BE2C (cell line): Measurements from ENCODE around the gene ZCCHC14.

Experiments used
- DNase-seq: peaks from one replicate; pipeline ENCODE4 v3.0.0-alpha.2; 2020
- H3K27me3 ChIP-seq: fragments of 250-450 bp; sonication (Bioruptor Pico); 2 replicates; pipeline ENCODE4 v1.5.1; 2020; ENCODE audit warnings: mild to moderate bottlenecking
- H3K36me3 ChIP-seq: fragments of 250-450 bp; sonication (Bioruptor Pico); 2 replicates; pipeline ENCODE4 v1.5.1; 2020; ENCODE audit warnings: mild to moderate bottlenecking
- H3K4me1 ChIP-seq: fragments of 250-450 bp; sonication (Bioruptor Pico); 2 replicates; pipeline ENCODE4 v1.5.1; 2020
- H3K4me3 ChIP-seq: 2 replicates; pipeline ENCODE4 v1.5.1; 2011; ENCODE audit warnings: low read depth, low read length
- H3K9me3 ChIP-seq: fragments of 250-450 bp; sonication (Bioruptor Pico); 2 replicates; pipeline ENCODE4 v1.5.1; 2020
- CTCF ChIP-seq: IDR thresholded peaks from 2 replicates; pipeline ENCODE4 v1.5.1; 2012; ENCODE audit warnings: mild to moderate bottlenecking, low read depth, low read length

ZCCHC14 gene

GRCh38 chr16:87474017-87474416, 18.8 kb downstream of the ZCCHC14 start:
- peaks cover 62% of the 10 kb centered on the region for H3K4me1 ChIP-seq
- H3K27me3 ChIP-seq, result no peaks in the 10 kb centered on the region
- no peak overlapping the region for H3K4me3 ChIP-seq
- DNase-seq, result no peak
- TF ChIP-seq CTCF, result no peak
- no peaks in the 10 kb centered on the region; the same call in 1 of the 2 replicates for H3K36me3 ChIP-seq
- no peaks in the 10 kb centered on the region; the same call in 1 of the 2 replicates for H3K9me3 ChIP-seq

GRCh38 chr16:87472935-87473334, 19.9 kb downstream of the ZCCHC14 start:
- Histone ChIP-seq H3K4me1 (peaks cover 71% of the 10 kb centered on the region), H3K36me3 (no peaks in the 10 kb centered on the region; the same call in 1 of the 2 replicates), H3K9me3 (no peaks in the 10 kb centered on the region), H3K27me3 (no peaks in the 10 kb centered on the region), H3K4me3 (no peak overlapping the region)
- no peak for DNase-seq
- no peak for TF ChIP-seq CTCF

- no peak for DNase-seq
- TF ChIP-seq CTCF, result no peak
- no peaks in the 10 kb centered on the region for H3K27me3 ChIP-seq
- no peaks in the 10 kb centered on the region; the same call in 1 of the 2 replicates for H3K36me3 ChIP-seq
- no peaks in the 10 kb centered on the region for H3K9me3 ChIP-seq
- peaks cover 78% of the 10 kb centered on the region for H3K4me1 ChIP-seq
- no peak overlapping the region for H3K4me3 ChIP-seq
Measured at GRCh38 chr16:87472142-87472778, 20.6 kb downstream of the ZCCHC14 start.

DNA sequence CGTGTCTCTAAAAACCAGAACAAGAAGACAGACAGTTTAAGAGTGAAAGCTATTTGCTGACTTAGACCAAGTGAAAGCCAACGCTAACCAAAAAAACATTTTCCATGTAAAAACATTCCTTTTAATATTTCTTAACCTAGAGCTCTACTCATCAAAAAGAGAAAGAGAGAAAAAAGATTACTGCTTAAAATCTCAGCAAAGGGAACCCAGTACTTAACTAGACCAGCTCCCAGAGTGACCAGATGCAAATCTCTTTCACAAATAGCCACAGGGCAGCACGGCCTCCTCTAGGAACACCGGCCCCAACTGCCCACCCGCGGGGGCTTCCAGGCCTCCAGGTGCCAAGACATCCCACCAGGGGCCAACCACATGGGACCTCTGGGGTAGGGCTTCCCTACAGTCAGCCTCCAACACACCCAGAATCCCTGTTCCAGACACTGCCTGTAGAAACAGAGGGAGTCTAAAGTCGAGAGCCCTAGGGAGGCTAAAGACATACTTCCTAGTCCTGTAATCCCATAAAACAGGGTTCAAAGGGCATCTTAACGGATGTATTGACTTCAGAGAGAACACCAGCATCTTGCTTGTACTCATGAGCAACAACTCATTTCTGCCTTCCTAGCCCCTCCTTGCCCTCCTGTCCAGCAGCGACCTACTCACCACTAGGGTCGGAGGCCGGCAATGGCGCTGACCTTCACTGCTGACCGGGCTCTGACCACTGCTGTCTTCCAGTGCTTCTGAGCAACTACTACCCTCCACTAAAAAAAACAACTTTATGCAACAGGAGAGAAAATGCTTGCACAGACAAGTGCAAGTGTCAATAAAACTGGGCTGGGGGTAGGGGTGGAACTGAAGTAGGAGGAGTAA, 21.3 kb downstream of the ZCCHC14 start:
- peak overlapping the region; percentile 2; the same call in 1 of the 2 replicates for H3K4me3 ChIP-seq
- H3K9me3 ChIP-seq, result no peaks in the 10 kb centered on the region
- peaks cover 82% of the 10 kb centered on the region for H3K4me1 ChIP-seq
- no peak for TF ChIP-seq CTCF
- DNase-seq, result peak; percentile 36
- no peaks in the 10 kb centered on the region; the same call in 1 of the 2 replicates for H3K36me3 ChIP-seq
- no peaks in the 10 kb centered on the region for H3K27me3 ChIP-seq

DNA sequence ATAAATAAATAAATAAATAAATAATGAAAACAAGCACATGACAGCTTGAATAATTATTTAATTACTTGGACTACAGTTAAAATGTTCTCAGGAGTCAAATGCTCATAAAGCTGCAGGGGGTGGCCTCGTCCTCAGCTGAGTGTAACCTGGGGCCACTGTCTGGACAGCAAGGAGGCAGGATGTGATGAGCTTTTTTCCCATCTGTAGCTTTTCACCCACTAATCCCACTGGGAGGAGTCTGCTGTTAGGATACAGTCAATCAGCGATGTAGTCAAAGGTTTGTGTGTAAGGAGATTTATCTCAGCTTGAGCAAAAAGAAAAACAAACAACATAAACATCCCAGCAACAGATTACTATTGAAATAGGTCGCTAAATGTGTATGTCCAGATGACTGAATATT, 22.5 kb downstream of the ZCCHC14 start:
- H3K4me3 ChIP-seq, result no peak overlapping the region
- DNase-seq, result no peak
- no peak for TF ChIP-seq CTCF

DNA sequence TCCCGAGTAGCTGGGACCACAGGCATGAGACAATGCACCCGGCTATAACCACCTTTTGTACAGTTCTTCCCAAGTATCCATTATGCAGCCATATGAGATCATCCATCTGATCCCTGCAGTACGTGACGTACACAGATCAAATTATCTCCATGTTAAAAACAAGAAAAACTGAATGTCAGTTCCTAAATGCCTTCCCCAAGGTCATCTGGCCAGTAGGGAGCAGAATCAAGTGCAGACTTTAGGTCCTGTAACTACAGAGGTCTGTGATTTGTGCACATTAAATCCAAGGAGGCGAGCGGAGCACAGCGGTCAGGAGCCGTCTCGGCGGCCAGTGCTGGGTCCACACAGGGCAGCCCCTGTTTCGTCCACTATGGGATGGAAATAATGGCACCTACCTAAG, 23.7 kb downstream of the ZCCHC14 start:
- no peaks in the 10 kb centered on the region for H3K9me3 ChIP-seq
- H3K36me3 ChIP-seq, result no peaks in the 10 kb centered on the region; the same call in 1 of the 2 replicates
- H3K4me1 ChIP-seq, result peaks cover 83% of the 10 kb centered on the region
- no peaks in the 10 kb centered on the region for H3K27me3 ChIP-seq
- no peak for TF ChIP-seq CTCF
- no peak for DNase-seq
- H3K4me3 ChIP-seq, result no peak overlapping the region

More for the DNA sequence above, 22.5 kb downstream of the ZCCHC14 start:
- Histone ChIP-seq H3K4me1 (peaks cover 84% of the 10 kb centered on the region), H3K27me3 (no peaks in the 10 kb centered on the region), H3K36me3 (no peaks in the 10 kb centered on the region; the same call in 1 of the 2 replicates), H3K9me3 (no peaks in the 10 kb centered on the region)
